H9 (cell line): Measurements from ENCODE around the gene ADGRB3. TPM values are rescaled to one million over a fixed set of nuclear protein-coding genes. Genes with fewer than 3 reads are reported as not detected.

ENCODE experiments used
- DNase-seq: peaks from one replicate; pipeline ENCODE4 v3.0.0-alpha.2; 2017
- H2AFZ ChIP-seq: one replicate; pipeline ENCODE4 v1.6.1; 2013; ENCODE audit warnings: mild to moderate bottlenecking, low read length, control low read depth, moderate library complexity
- H2AK5ac ChIP-seq: 2 replicates; pipeline ENCODE4 v1.6.1; 2013; ENCODE audit warnings: low read length, control low read depth, mixed read lengths; ENCODE audit not compliant: insufficient read length
- H2BK120ac ChIP-seq: one replicate; pipeline ENCODE4 v1.6.1; 2013; ENCODE audit warnings: low read depth, mild to moderate bottlenecking, low read length, control low read depth, inconsistent platforms; ENCODE audit not compliant: poor library complexity, severe bottlenecking
- H2BK12ac ChIP-seq: 2 replicates; pipeline ENCODE4 v1.6.1; 2013; ENCODE audit warnings: low read length, control low read depth, mixed read lengths, low read depth; ENCODE audit not compliant: insufficient read length
- H2BK15ac ChIP-seq: 2 replicates; pipeline ENCODE4 v1.6.1; 2013; ENCODE audit warnings: low read depth, low read length, control low read depth
- H2BK20ac ChIP-seq: one replicate; pipeline ENCODE4 v1.6.1; 2013; ENCODE audit warnings: low read depth, mild to moderate bottlenecking, low read length, control low read depth, inconsistent platforms; ENCODE audit not compliant: poor library complexity, severe bottlenecking
- H2BK5ac ChIP-seq: 2 replicates; pipeline ENCODE4 v1.6.1; 2013; ENCODE audit warnings: low read length, control low read depth, mixed read lengths; ENCODE audit not compliant: insufficient read length
- H3K14ac ChIP-seq: 2 replicates; pipeline ENCODE4 v1.6.1; 2013; ENCODE audit warnings: low read length, control low read depth; ENCODE audit not compliant: insufficient read depth
- H3K18ac ChIP-seq: 2 replicates; pipeline ENCODE4 v1.6.1; 2013; ENCODE audit warnings: low read depth, mild to moderate bottlenecking, mixed read lengths, low read length, control low read depth; ENCODE audit not compliant: insufficient read length
- H3K23ac ChIP-seq: 2 replicates; pipeline ENCODE4 v1.6.1; 2013; ENCODE audit warnings: low read length, control low read depth, mixed read lengths, low read depth; ENCODE audit not compliant: insufficient read length
- H3K23me2 ChIP-seq: 2 replicates; pipeline ENCODE4 v1.6.1; 2013; ENCODE audit warnings: low read depth, mild to moderate bottlenecking, mixed read lengths, low read length, control low read depth; ENCODE audit not compliant: insufficient read length, poor library complexity, severe bottlenecking
- H3K27ac ChIP-seq: 2 replicates; pipeline ENCODE4 v1.5.1; 2013; ENCODE audit warnings: low read length, control low read depth, mixed read lengths, low read depth; ENCODE audit not compliant: insufficient read length
- H3K27me3 ChIP-seq: 2 replicates; pipeline ENCODE4 v1.6.1; 2013; ENCODE audit warnings: low read length, control low read depth, inconsistent platforms; ENCODE audit not compliant: insufficient read depth
- H3K4ac ChIP-seq: 2 replicates; pipeline ENCODE4 v1.6.1; 2013; ENCODE audit warnings: low read depth, mild to moderate bottlenecking, control low read depth, inconsistent platforms, low read length, moderate library complexity
- H3K4me1 ChIP-seq: 2 replicates; pipeline ENCODE4 v1.6.1; 2013; ENCODE audit warnings: low read length, control low read depth, inconsistent platforms; ENCODE audit not compliant: insufficient read depth
- H3K4me2 ChIP-seq: 2 replicates; pipeline ENCODE4 v1.6.1; 2013; ENCODE audit warnings: low read length, control low read depth, mixed read lengths; ENCODE audit not compliant: insufficient read length, insufficient read depth
- H3K56ac ChIP-seq: 2 replicates; pipeline ENCODE4 v1.6.1; 2013; ENCODE audit warnings: low read depth, mild to moderate bottlenecking, mixed read lengths, low read length, control low read depth; ENCODE audit not compliant: insufficient read length
- H3K79me1 ChIP-seq: 2 replicates; pipeline ENCODE4 v1.6.1; 2013; ENCODE audit warnings: low read depth, mild to moderate bottlenecking, moderate library complexity, low read length, control low read depth, inconsistent platforms; ENCODE audit not compliant: insufficient read depth, poor library complexity, severe bottlenecking
- H3K79me2 ChIP-seq: 2 replicates; pipeline ENCODE4 v1.6.1; 2013; ENCODE audit warnings: low read length, control low read depth, inconsistent platforms; ENCODE audit not compliant: insufficient read depth
- H3K9ac ChIP-seq: 2 replicates; pipeline ENCODE4 v1.6.1; 2013; ENCODE audit warnings: low read length, control low read depth, mixed read lengths; ENCODE audit not compliant: insufficient read length; ENCODE audit errors: extremely low read depth
- H3K9me3 ChIP-seq: one replicate; pipeline ENCODE4 v1.6.1; 2013; ENCODE audit warnings: low read depth, low read length, inconsistent platforms; ENCODE audit not compliant: control insufficient read depth
- H3T11ph ChIP-seq: one replicate; pipeline ENCODE4 v1.6.1; 2013; ENCODE audit warnings: mild to moderate bottlenecking, low read length, control low read depth, inconsistent platforms
- H4K20me1 ChIP-seq: one replicate; pipeline ENCODE4 v1.6.1; 2013; ENCODE audit not compliant: control insufficient read depth, insufficient read length, insufficient read depth
- H4K5ac ChIP-seq: 2 replicates; pipeline ENCODE4 v1.6.1; 2013; ENCODE audit warnings: low read depth, mild to moderate bottlenecking, mixed read lengths, low read length, control low read depth; ENCODE audit not compliant: insufficient read length
- H4K8ac ChIP-seq: replicated peaks from 2 replicates; pipeline ENCODE4 v1.6.1; 2013; ENCODE audit warnings: low read length, control low read depth, mixed read lengths, low read depth; ENCODE audit not compliant: insufficient read length
- H4K91ac ChIP-seq: 2 replicates; pipeline ENCODE4 v1.6.1; 2013; ENCODE audit warnings: low read depth, mild to moderate bottlenecking, moderate library complexity, mixed read lengths, low read length, control low read depth; ENCODE audit not compliant: insufficient read length
- H3K27ac Mint-ChIP-seq, 3 experiments: 2 replicates in 2 of 3; 3 replicates in 1 of 3; pipeline ENCODE4 v1.8.0; 2020 to 2021; ENCODE audit warnings: mixed read lengths in 3 of 3, mild to moderate bottlenecking in 1 of 3, moderate library complexity in 1 of 3
- H3K27me3 Mint-ChIP-seq: 2 replicates; pipeline ENCODE4 v1.8.0; 2021; ENCODE audit warnings: low read depth, mild to moderate bottlenecking, moderate library complexity, mixed read lengths
- H3K36me3 Mint-ChIP-seq, 3 experiments: 2 replicates in 2 of 3; 3 replicates in 1 of 3; pipeline ENCODE4 v1.8.0; 2020 to 2021; ENCODE audit warnings: low read depth in 3 of 3, mixed read lengths in 3 of 3; ENCODE audit not compliant: insufficient read depth in 1 of 3
- H3K4me1 Mint-ChIP-seq, 2 experiments: 2 replicates each; pipeline ENCODE4 v1.8.0; 2020; ENCODE audit warnings: mixed read lengths in 2 of 2
- H3K4me3 Mint-ChIP-seq, 2 experiments: 2 replicates in 1 of 2; 3 replicates in 1 of 2; pipeline ENCODE4 v1.8.0; 2020 to 2021; ENCODE audit warnings: mild to moderate bottlenecking in 2 of 2, mixed read lengths in 2 of 2, moderate library complexity in 1 of 2
- H3K9me3 Mint-ChIP-seq, 2 experiments: 2 replicates in 1 of 2; 3 replicates in 1 of 2; pipeline ENCODE4 v1.8.0; 2020; ENCODE audit warnings: mild to moderate bottlenecking in 2 of 2, mixed read lengths in 2 of 2, moderate library complexity in 1 of 2
- CTCF ChIP-seq: fragments of 200-600 bp; sonication (generic); conservative IDR thresholded peaks from 3 replicates; pipeline ENCODE4 v1.8.0; 2021; ENCODE audit warnings: antibody characterized with exemption, mild to moderate bottlenecking
- WGBS: extraction: QIAGEN DNeasy Blood & Tissue Kit; methylation state at CpG from one replicate; pipeline ENCODE4 v1.1.7; 2013; ENCODE audit warnings: missing lambda C conversion rate, low lambda C conversion rate, mixed read lengths; ENCODE audit not compliant: insufficient read length; ENCODE audit errors: extremely low coverage; 5-methylcytosine and 5-hydroxymethylcytosine counted together
- total RNA-seq: library from RNA; stranded (reverse); gene quantifications from 2 replicates; pipeline ENCODE4 v1.2.1, GENCODE V29; 2021

Gene ADGRB3
- total RNA-seq, 1 experiment from 2014 or later, result 0.37 TPM

GRCh38 chr6:69105288-69105687 lies 470.2 kb downstream of the ADGRB3 start:
- H3K23ac ChIP-seq, result no peak overlapping the region
- H2BK120ac ChIP-seq, result no peak overlapping the region
- no peak overlapping the region for H3K4me2 ChIP-seq
- H3K4me1 ChIP-seq, result peaks cover 2% of the 10 kb centered on the region; the same call in 1 of the 2 replicates
- no peak overlapping the region for H3K27ac ChIP-seq
- Mint-ChIP-seq H3K4me1 (peaks cover 0 to 7% of the 10 kb centered on the region in 2 experiments; a peak in 2 of 4 replicates), H3K9me3 (no peaks in the 10 kb centered on the region), H3K4me3 (no peak overlapping the region), H3K27ac (0 out of 7 replicates have a peak overlapping the region, but pooled peaks of 1 of the 3 experiments have one; percentile 10), H3K36me3 (no peaks in the 10 kb centered on the region), H3K27me3 (no peaks in the 10 kb centered on the region)
- no peak overlapping the region for H2BK15ac ChIP-seq
- H2BK20ac ChIP-seq, result no peak overlapping the region
- no peak overlapping the region for H3K4ac ChIP-seq
- peak; percentile 36 for DNase-seq
- no peak overlapping the region for H2BK12ac ChIP-seq
- H4K20me1 ChIP-seq, result no peaks in the 10 kb centered on the region
- no peaks in the 10 kb centered on the region for H3K23me2 ChIP-seq
- H4K8ac ChIP-seq, result no peak overlapping the region
- no peak overlapping the region for H3K18ac ChIP-seq
- H4K91ac ChIP-seq, result no peak overlapping the region
- no CpG with 5 or more reads among the region's 3 CpGs for WGBS
- no peak overlapping the region for H2BK5ac ChIP-seq
- no peak overlapping the region for H3T11ph ChIP-seq
- H2AFZ ChIP-seq, result no peak overlapping the region
- H3K56ac ChIP-seq, result no peak overlapping the region
- H2AK5ac ChIP-seq, result no peak overlapping the region
- H3K27me3 ChIP-seq, result no peaks in the 10 kb centered on the region
- no peaks in the 10 kb centered on the region for H3K9me3 ChIP-seq
- TF ChIP-seq CTCF, result peak; percentile 44; the same call in 2 of the 3 replicates
- H3K79me1 ChIP-seq, result no peaks in the 10 kb centered on the region
- H3K79me2 ChIP-seq, result no peaks in the 10 kb centered on the region
- no peak overlapping the region for H3K9ac ChIP-seq
- H4K5ac ChIP-seq, result no peak overlapping the region
- H3K14ac ChIP-seq, result no peak overlapping the region
